Smooth muscle cell (in vitro differentiated cells): ENCODE data around the gene TXNRD1. TPM values are rescaled to one million over a fixed set of nuclear protein-coding genes. Genes with fewer than 3 reads are reported as not detected.
"Not testable (repeated sequence)": the region's sequence is repeated elsewhere in the genome, so short reads cannot be mapped to it uniquely, and the experiment has no call there.

ENCODE experiments used
- DNase-seq: peaks from one replicate; lab custom pipeline; 2025; ENCODE audit not compliant: unreplicated experiment; lab: John Stamatoyannopoulos, UW
- H2AFZ ChIP-seq: fragments of 200-600 bp; sonication (generic); 2 replicates; pipeline ENCODE4 v1.6.0; 2016; ENCODE audit warnings: antibody characterized with exemption, low read depth, mild to moderate bottlenecking
- H3F3A ChIP-seq: fragments of 200-600 bp; sonication (generic); 2 replicates; pipeline ENCODE4 v1.6.0; 2017; ENCODE audit warnings: antibody characterized with exemption, low read depth
- H3K27ac ChIP-seq: fragments of 200-600 bp; sonication (generic); 2 replicates; pipeline ENCODE4 v1.5.1; 2016; ENCODE audit warnings: low read depth, mild to moderate bottlenecking
- H3K27me3 ChIP-seq: fragments of 200-600 bp; sonication (generic); 2 replicates; pipeline ENCODE4 v1.6.1; 2016; ENCODE audit warnings: low read depth, mild to moderate bottlenecking
- H3K36me3 ChIP-seq: fragments of 200-600 bp; sonication (generic); 2 replicates; pipeline ENCODE4 v1.5.1; 2016; ENCODE audit warnings: low read depth
- H3K4me1 ChIP-seq: fragments of 200-600 bp; sonication (generic); 2 replicates; pipeline ENCODE4 v1.5.1; 2016; ENCODE audit warnings: low read depth
- H3K4me2 ChIP-seq: fragments of 200-600 bp; sonication (generic); 2 replicates; pipeline ENCODE4 v1.6.0; 2016; ENCODE audit warnings: mild to moderate bottlenecking
- H3K4me3 ChIP-seq: fragments of 200-600 bp; sonication (generic); 2 replicates; pipeline ENCODE4 v1.5.1; 2016; ENCODE audit warnings: mild to moderate bottlenecking
- H3K79me2 ChIP-seq: fragments of 200-600 bp; sonication (generic); 2 replicates; pipeline ENCODE4 v1.6.0; 2016; ENCODE audit warnings: low read depth, mild to moderate bottlenecking
- H3K9ac ChIP-seq: fragments of 200-600 bp; sonication (generic); 2 replicates; pipeline ENCODE4 v1.6.0; 2016; ENCODE audit warnings: low read depth
- H3K9me3 ChIP-seq: fragments of 200-600 bp; sonication (generic); replicated peaks from 2 replicates; pipeline ENCODE4 v1.5.1; 2016; ENCODE audit warnings: low read depth
- H4K20me1 ChIP-seq: fragments of 200-600 bp; sonication (generic); 2 replicates; pipeline ENCODE4 v1.6.0; 2016; ENCODE audit warnings: low read depth
- CTCF ChIP-seq: fragments of 200-600 bp; sonication (generic); IDR thresholded peaks from 2 replicates; pipeline ENCODE4 v1.5.1; 2017; ENCODE audit warnings: borderline replicate concordance, mild to moderate bottlenecking, antibody characterized with exemption; ENCODE audit not compliant: insufficient read depth, poor library complexity, severe bottlenecking
- WGBS: methylation state at CpG from one replicate; pipeline ENCODE4 v1.1.7; 2016; ENCODE audit warnings: low lambda C conversion rate; 5-methylcytosine and 5-hydroxymethylcytosine counted together
- polyA plus RNA-seq: library from polyadenylated mRNA; unstranded; fragments of >200 nt; fragmentation: Nextera tagmentation; extraction: Ambion mirVana; gene quantifications from 2 replicates; pipeline ENCODE4 v1.2.1, GENCODE V29; 2016
- total RNA-seq: library from RNA; depleted of rRNA; stranded (reverse); fragments of >200 nt; gene quantifications from 2 replicates; pipeline ENCODE4 v1.2.3, GENCODE V29; 2014

Gene TXNRD1
- total and polyA plus RNA-seq, 2 experiments from 2014 or later: 31.1 to 61.7 TPM

DNA sequence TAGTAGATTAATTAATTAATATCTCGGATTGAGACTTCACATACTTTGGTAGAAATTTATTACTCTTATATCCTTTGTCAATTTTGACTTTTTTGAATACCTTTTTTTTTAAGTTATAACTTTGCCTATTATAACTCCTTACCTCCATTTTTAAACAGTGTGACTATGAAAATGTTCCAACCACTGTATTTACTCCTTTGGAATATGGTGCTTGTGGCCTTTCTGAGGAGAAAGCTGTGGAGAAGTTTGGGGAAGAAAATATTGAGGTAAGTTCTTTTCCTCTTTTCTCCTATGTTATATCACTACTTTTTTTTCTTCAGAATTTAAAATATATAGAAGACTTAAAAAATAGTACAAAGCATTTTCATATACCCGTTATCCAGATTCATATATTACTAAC is 115.8 kb downstream of the TXNRD1 start:
- DNase-seq: no peak
- H3K36me3 ChIP-seq: peaks cover 8% of the 10 kb centered on the region
- H3K9me3 ChIP-seq: no peaks in the 10 kb centered on the region
- H3K9ac ChIP-seq: no peak overlapping the region
- no peaks in the 10 kb centered on the region for H3K79me2 ChIP-seq
- H2AFZ ChIP-seq: no peak overlapping the region
- H3K27ac ChIP-seq: no peak overlapping the region
- no peak overlapping the region for H3K4me2 ChIP-seq
- 100% methylated on average over 2 of the region's 2 CpGs for WGBS
- no peaks in the 10 kb centered on the region for H3K27me3 ChIP-seq
- H3K4me3 ChIP-seq: no peak overlapping the region
- H4K20me1 ChIP-seq: no peaks in the 10 kb centered on the region
- H3F3A ChIP-seq: no peaks in the 10 kb centered on the region
- TF ChIP-seq CTCF: no peak
- no peaks in the 10 kb centered on the region for H3K4me1 ChIP-seq

DNA sequence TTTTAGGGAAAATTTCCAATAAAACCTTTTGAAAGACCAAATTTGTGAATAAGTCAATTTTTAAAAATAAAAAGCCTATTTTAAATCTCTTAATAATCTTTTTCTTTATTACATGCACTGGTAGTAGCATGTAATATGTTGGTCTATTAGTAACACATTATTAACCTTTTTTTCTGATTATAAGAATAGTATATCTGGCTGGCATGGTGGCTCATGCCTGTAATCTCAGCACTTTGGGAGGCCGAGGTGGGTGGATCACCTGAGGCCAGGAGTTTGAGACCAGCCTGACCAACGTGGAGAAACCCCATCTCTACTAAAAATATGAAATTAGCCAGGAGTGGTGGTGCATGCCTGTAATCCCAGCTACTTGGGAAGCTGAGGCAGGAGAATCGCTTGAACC is 116.7 kb downstream of the TXNRD1 start:
- not testable (repeated sequence) for H3K4me2 ChIP-seq, H3K27ac ChIP-seq, H3F3A ChIP-seq, H3K4me1 ChIP-seq, DNase-seq, H3K79me2 ChIP-seq, H3K27me3 ChIP-seq, H4K20me1 ChIP-seq, H3K4me3 ChIP-seq, H3K9ac ChIP-seq, H3K9me3 ChIP-seq, H2AFZ ChIP-seq, H3K36me3 ChIP-seq
- 96% methylated on average over 3 of the region's 3 CpGs for WGBS

DNA sequence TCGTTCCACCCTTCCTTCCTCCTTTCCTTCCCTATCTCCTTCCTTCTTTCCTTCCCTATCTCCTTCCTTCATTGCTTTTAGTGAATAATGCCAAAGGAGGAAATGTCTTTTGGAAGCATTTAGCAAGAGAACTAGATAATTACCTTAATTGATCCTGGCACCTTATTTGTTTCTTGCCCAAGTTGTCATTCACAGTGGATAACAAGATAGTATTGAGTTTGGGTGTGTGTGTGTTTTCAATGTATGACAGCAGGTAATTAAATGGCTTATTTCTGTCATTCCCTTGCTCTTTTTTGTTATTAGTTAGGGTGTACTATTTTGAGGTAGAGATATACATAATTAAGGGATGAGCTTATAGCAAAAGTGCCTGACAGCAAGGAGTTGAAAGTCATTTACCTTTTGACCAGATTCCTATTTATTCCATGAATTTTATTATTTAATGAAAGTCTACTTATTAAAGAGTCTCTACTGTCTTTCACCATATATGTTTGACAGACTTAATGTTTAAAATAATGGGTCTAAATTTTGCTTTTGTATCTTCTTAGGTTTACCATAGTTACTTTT is 118.2 kb downstream of the TXNRD1 start:
- no peak overlapping the region for H3K4me3 ChIP-seq
- H3K27ac ChIP-seq: no peak overlapping the region
- H3K9me3 ChIP-seq: no peaks in the 10 kb centered on the region
- no peak for TF ChIP-seq CTCF
- H3K4me1 ChIP-seq: no peaks in the 10 kb centered on the region
- no peak overlapping the region for H3K9ac ChIP-seq
- no peaks in the 10 kb centered on the region for H3K36me3 ChIP-seq
- no peaks in the 10 kb centered on the region for H3K79me2 ChIP-seq
- no peak for DNase-seq
- 95% methylated on average over 1 of the region's 1 CpG for WGBS
- H3K4me2 ChIP-seq: no peak overlapping the region
- H3F3A ChIP-seq: no peaks in the 10 kb centered on the region
- H4K20me1 ChIP-seq: no peaks in the 10 kb centered on the region
- H2AFZ ChIP-seq: no peak overlapping the region
- H3K27me3 ChIP-seq: no peaks in the 10 kb centered on the region

DNA sequence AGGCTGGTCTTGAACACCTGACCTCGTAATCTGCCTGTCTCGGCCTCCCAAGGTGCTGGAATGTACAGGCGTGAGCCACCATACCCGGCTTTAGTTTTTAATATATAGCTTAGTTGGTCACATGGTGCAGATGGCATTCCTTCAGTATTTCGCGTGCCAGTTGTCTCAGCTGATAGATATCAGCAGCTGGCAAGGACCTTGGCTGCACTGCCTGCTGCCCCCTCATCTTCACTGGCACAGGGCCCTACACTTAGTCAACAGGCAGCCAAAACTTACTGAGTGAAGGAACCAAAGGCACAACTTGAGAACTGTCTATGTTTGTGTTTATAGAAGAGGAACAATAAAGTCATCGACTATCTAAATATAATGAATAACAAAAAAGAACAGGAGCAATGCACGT is 119.0 kb downstream of the TXNRD1 start:
- Histone ChIP-seq H3K4me2 (no peak overlapping the region), H3K9ac (no peak overlapping the region), H3K27ac (no peak overlapping the region), H3K36me3 (peaks cover 1% of the 10 kb centered on the region), H3F3A (no peaks in the 10 kb centered on the region), H3K27me3 (no peaks in the 10 kb centered on the region), H3K9me3 (no peaks in the 10 kb centered on the region), H3K4me1 (no peaks in the 10 kb centered on the region), H3K4me3 (no peak overlapping the region), H3K79me2 (no peaks in the 10 kb centered on the region), H4K20me1 (no peaks in the 10 kb centered on the region), H2AFZ (no peak overlapping the region)
- no peak for DNase-seq
- WGBS: 95% methylated on average over 8 of the region's 8 CpGs
- TF ChIP-seq CTCF: no peak
